ENCODE measurements around the gene ATG7.
"Not testable (repeated sequence)": the region's sequence is repeated elsewhere in the genome, so short reads cannot be mapped to it uniquely, and the experiment has no call there.

Gene ATG7

GRCh38 chr3:11455956-11456355, 183.8 kb downstream of the ATG7 start:
- DNase-seq (ENCODE audit: low read depth): no peak
- no peak overlapping the region for H3K4me3 ChIP-seq (ENCODE audit: low read length)
- no peak for TF ChIP-seq CTCF (conservative IDR thresholded peaks at IDR 0.05; ENCODE audit: low read depth, low read length)

- H3K4me3 ChIP-seq (ENCODE audit: low read length): no peak overlapping the region
- DNase-seq (ENCODE audit: low read depth): no peak
- TF ChIP-seq CTCF (conservative IDR thresholded peaks at IDR 0.05; ENCODE audit: low read depth, low read length): no peak
These were observed 184.9 kb downstream of the ATG7 start for GRCh38 chr3:11457135-11457534.

GRCh38 chr3:11459186-11459824, 187.1 kb downstream of the ATG7 start:
- no peak for TF ChIP-seq CTCF (conservative IDR thresholded peaks at IDR 0.05; ENCODE audit: low read depth, low read length)
- no peak overlapping the region for H3K4me3 ChIP-seq (ENCODE audit: low read length)
- no peak for DNase-seq (ENCODE audit: low read depth)

GRCh38 chr3:11461226-11461625, 189.0 kb downstream of the ATG7 start:
- no peak for TF ChIP-seq CTCF (conservative IDR thresholded peaks at IDR 0.05; ENCODE audit: low read depth, low read length)
- DNase-seq (ENCODE audit: low read depth): no peak
- H3K4me3 ChIP-seq (ENCODE audit: low read length): no peak overlapping the region

- not testable (repeated sequence) for H3K4me3 ChIP-seq (ENCODE audit: low read length); DNase-seq (ENCODE audit: low read depth)
These were observed 190.5 kb downstream of the ATG7 start for GRCh38 chr3:11462673-11463072.

GRCh38 chr3:11463591-11463990, 191.4 kb downstream of the ATG7 start:
- no peak for DNase-seq (ENCODE audit: low read depth)
- no peak overlapping the region for H3K4me3 ChIP-seq (ENCODE audit: low read length)
- TF ChIP-seq CTCF (conservative IDR thresholded peaks at IDR 0.05; ENCODE audit: low read depth, low read length): no peak

GRCh38 chr3:11464356-11464755, 192.2 kb downstream of the ATG7 start:
- H3K4me3 ChIP-seq (ENCODE audit: low read length): no peak overlapping the region
- TF ChIP-seq CTCF (conservative IDR thresholded peaks at IDR 0.05; ENCODE audit: low read depth, low read length): no peak
- no peak for DNase-seq (ENCODE audit: low read depth)
